GM19351 (cell line): ENCODE data around the gene PPP4R2.

Experiments used
- ATAC-seq: cut with Tn5 transposase; IDR thresholded peaks from one replicate; pipeline ENCODE4 v1.9.1; 2021; ENCODE audit warnings: mild to moderate bottlenecking, moderate library complexity; ENCODE audit not compliant: unreplicated experiment

Gene PPP4R2

GRCh38 chr3:72996473-72997333 is at the start of gene PPP4R2:
Gene PPP4R2 (plus strand): TSS chr3:72996811. CDS start chr3:72997038, 227 bp downstream.
- peak; percentile 81 for ATAC-seq

- no peak for ATAC-seq
These were observed 48.7 kb upstream of the PPP4R2 start for GRCh38 chr3:72947715-72948490.

- no peak for ATAC-seq
These were observed 47.6 kb upstream of the PPP4R2 start for GRCh38 chr3:72949016-72949415.

- peak; percentile 54 for ATAC-seq
These were observed 46.2 kb upstream of the PPP4R2 start for GRCh38 chr3:72950372-72950771.

- peak; percentile 20 for ATAC-seq
These were observed 45.8 kb upstream of the PPP4R2 start for GRCh38 chr3:72950801-72951200.

GRCh38 chr3:72951259-72951722 is 45.3 kb upstream of the PPP4R2 start:
- peak; percentile 55 for ATAC-seq

- no peak for ATAC-seq
These were observed 43.2 kb upstream of the PPP4R2 start for GRCh38 chr3:72953325-72953956.

- ATAC-seq = no peak
These were observed 39.3 kb upstream of the PPP4R2 start for GRCh38 chr3:72957297-72957696.

- ATAC-seq = no peak
These were observed 37.3 kb upstream of the PPP4R2 start for GRCh38 chr3:72959336-72959735.

GRCh38 chr3:72960812-72961518 is 35.6 kb upstream of the PPP4R2 start:
- ATAC-seq = no peak

- no peak for ATAC-seq
These were observed 34.9 kb upstream of the PPP4R2 start for GRCh38 chr3:72961752-72962151.

- ATAC-seq = no peak
These were observed 34.3 kb upstream of the PPP4R2 start for GRCh38 chr3:72962317-72962716.

GRCh38 chr3:72964633-72965032 is 32.0 kb upstream of the PPP4R2 start:
- peak; percentile 45 for ATAC-seq

- ATAC-seq = no peak
These were observed 28.3 kb upstream of the PPP4R2 start for GRCh38 chr3:72968266-72968664.

GRCh38 chr3:72969766-72970165 is 26.8 kb upstream of the PPP4R2 start:
- ATAC-seq = no peak

GRCh38 chr3:72970942-72971341 is 25.7 kb upstream of the PPP4R2 start:
- no peak for ATAC-seq

GRCh38 chr3:72972706-72973030 is 23.9 kb upstream of the PPP4R2 start:
- no peak for ATAC-seq

GRCh38 chr3:72973031-72973723 is 23.4 kb upstream of the PPP4R2 start:
- ATAC-seq = no peak

GRCh38 chr3:72973786-72974185 is 22.8 kb upstream of the PPP4R2 start:
- no peak for ATAC-seq

GRCh38 chr3:72974956-72975355 is 21.7 kb upstream of the PPP4R2 start:
- ATAC-seq = no peak
